Measurements from ENCODE around the gene GPR37L1.
"Not testable (repeated sequence)": the region's sequence is repeated elsewhere in the genome, so short reads cannot be mapped to it uniquely, and the experiment has no call there.

GPR37L1 gene

DNA sequence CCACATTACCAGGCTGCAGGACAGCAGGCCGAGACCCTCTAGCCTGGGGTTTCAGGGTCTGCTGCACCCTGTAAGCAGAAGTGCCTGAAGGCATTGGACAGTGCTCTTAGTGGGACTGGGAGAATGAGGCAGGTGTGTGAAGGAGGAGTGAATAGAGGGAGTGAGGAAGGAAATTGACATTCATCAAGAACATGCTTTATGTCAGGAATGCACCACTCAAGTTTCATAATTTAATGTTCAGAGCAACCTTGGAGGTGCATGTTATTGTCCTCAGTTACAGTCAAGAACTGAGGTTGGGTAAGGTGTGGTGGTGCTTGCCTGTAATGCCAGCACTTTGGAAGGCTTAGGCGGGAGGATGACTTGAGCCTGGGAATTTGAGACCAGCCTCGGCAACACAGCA lies 11.7 kb upstream of the GPR37L1 start:
- DNase-seq: no peak

DNA sequence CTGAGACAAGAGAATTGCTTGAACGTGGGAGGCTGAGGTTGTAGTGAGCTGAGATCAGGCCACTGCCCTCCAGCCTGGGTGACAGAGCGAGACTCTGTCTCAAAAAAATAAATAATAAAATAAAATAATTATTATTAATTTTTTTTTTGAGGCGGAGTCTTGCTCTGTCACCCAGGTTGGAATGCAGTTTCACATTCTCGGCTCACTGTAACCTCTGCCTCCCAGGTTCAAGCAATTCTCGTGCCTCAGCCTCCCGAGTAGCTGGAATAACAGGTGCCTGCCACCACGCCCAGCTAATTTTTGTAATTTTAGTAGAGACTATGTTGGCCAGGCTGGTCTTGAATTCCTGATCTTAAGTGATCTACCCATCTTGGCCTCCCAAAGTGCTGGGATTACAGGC lies 11.1 kb upstream of the GPR37L1 start:
- DNase-seq: not testable (repeated sequence)

DNA sequence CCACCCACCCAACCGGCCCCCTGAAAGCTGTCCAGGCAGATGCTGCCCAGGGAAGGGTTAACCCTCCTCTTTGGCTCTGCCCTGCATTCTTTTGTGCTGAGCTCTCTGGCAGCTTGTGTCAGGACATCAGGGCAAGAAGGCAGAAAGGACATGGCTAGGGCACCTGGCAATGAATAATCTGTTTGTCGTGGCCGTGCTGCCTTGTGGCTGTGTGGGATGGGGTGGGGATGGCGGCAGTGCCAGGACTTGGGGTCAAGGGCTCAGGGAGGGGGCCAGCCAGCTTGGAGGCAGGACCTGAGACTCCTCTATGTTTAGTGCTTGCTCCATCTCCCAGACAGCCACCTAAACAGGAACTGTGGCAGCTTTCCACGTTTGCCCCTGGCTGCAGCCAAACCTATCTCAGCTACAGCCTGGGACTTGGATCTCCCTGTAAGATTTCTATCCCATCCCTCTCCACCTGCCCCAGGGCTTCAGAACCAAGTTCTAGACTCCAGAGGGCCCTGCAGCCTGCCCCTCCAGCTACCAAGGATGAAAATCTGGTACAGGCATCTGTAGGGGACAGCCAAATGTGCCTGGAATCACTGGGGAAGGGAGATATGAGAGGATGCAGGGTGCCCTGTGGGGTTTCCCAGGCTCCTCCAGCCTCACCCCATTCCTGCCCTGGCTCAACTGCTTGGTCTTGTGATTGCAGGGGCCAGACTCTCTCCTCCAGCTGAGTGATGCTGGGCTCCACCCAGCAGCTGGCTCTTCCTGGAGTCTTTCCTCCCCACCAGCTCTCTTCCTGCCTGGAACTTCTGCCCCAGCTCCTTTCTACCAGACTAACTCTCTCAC lies 9.6 kb upstream of the GPR37L1 start:
- no peak for DNase-seq

DNA sequence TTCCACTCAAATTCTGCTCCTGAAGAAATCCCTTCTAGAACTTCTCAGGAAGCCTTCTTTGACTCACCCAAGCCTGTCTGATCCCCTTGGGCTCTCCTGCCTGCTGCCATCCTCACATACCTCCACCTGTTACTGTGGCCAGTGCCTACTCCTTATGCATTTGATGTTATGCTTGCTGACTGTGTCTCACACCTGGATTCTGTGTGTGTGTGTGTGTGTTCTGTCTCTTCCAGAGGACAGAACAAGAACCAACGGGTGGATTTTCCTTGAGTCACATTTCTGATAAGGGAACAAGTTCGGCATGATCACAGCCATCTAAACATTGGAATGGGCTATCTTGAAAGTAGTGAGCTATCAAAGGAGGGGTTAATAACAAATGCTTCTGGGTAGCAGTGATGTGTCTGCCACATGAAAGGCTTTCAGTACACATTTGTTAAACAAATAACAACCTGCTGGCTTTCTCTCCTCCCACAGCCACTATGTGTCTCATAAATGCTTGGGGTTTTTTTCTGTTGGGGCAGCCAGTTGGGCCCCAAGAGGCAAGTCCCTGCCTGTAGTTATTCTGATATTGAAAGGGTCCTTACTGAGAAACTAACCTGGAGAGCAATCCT lies 8.9 kb upstream of the GPR37L1 start:
- no peak for DNase-seq

DNA sequence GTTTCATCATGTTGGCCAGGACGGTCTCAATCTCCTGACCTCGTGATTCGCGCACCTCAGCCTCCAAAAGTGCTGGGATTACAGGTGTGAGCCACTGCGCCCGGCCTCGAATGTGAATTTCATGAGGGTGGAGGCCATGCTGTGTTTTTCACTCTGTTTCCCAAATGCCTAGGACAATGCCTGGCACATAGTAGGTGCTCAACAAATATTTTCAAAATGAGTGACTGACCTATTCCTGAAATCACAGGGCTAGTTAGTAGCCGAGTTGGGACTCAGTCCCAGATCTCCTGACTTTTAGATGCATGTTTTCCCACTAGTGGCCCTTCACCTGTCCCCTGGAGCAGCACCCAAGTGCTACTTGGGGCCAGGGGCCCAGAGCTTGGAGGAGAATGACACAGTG lies 6.4 kb upstream of the GPR37L1 start:
- no peak for DNase-seq

DNA sequence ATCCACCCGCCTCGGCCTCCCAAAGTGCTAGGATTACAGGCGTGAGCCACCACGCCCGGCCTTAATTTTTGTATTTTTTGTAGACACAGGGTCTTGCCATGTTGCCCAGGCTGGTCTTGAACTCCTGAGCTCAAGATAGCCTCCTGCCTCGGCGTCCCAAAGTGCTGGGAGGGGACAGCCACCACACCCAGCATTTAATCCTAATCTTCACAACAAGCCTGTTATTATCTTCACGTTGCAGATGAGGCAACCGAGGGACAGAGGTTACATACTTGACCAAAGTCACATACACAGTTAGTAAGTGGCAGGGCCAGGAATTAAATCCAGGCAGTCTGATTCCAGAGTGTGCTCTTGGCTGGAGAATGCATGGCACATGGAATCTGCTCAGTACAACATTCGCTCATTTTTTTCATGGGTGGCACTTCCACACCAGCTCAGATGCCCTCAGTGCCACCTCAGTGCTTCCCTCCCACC lies 4.8 kb upstream of the GPR37L1 start:
- DNase-seq: no peak

DNA sequence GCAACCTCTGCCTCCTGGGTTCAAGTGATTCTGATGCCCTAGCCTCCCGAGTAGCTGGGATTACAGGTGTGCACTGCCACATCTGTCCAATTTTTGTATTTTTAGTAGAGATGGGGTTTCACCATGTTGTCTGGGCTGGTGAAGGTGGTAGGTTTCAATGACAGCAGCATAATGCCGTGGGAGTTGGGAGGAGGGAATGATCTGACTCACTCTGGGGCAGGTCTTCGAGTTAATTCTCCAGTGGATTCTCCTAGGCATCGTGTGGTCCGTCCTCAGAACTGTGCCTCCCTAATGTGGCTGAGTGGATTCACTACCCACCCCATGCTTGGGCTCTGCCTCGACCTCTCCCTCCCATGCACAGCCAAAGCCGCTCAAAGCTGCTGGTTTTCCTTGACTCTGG lies 1.7 kb upstream of the GPR37L1 start:
- DNase-seq: no peak

- no peak for DNase-seq
These were observed 658 bp downstream of the GPR37L1 start for GRCh38 chr1:202123336-202123813.

DNA sequence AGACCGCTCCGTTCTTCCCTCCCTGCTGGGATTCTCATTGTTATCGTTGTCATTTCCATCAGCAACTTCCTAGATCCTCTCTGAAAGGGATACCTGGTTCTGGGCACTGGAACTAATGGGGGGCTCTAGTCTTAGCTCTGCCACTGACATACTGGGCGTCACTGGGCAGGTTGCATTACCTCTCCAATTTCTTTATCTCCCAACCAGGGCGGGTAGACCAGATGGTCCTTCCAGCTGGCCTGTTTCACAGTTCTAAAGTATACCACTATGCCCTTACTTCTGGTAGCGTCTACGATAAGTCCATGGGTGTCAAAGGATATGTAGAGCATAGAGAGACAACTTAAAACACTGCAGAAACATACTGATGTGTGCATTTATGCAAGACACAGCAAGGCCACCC lies 1.4 kb downstream of the GPR37L1 start:
- DNase-seq: no peak

DNA sequence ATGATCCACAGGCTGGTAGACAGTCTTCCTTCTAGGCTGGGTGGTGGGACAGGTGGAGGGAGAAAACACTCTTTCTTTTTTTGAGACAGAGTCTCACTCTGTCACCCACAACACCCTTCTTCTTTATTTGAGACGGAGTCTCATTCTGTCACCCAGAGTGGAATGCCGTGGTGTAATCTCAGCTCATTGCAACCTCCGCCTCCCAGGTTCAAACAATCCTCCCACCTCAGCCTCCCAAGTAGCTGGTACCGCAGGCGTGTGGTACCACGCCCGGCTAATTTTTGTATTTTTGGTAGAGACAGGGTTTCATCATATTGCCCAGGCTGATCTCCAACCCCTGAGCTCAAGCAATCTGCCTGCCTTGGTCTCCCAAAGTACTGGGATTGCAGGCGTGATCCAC lies 2.9 kb downstream of the GPR37L1 start:
- no peak for DNase-seq

- DNase-seq: no peak
These were observed 3.7 kb downstream of the GPR37L1 start for GRCh38 chr1:202126426-202126825.

- DNase-seq: no peak
These were observed 4.3 kb downstream of the GPR37L1 start for GRCh38 chr1:202127061-202127460.

- DNase-seq: no peak
These were observed 5.3 kb downstream of the GPR37L1 start for GRCh38 chr1:202127836-202128622.

- DNase-seq: no peak
These were observed 7.0 kb downstream of the GPR37L1 start for GRCh38 chr1:202129453-202130296.

DNA sequence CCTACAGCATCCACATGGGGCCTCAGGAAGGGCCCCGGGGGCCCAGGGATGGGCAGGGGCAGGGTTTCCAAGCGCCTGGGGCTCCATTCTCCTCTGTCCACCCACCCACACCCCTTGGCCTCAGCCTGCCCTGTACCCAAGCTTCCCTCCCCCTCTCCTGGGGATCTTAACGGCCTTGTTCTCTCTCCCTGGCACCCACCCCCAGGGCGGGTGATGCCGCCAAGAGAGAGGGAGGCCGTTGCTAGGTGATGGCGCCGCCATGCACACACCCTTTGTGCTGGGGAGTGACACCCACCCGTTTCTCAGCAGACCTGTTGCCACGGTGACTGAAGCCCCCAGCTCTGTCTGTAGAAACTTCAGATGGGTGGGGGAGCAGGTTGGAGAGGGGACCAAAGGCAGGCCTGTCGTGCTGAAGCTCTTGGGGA lies 7.6 kb downstream of the GPR37L1 start:
- no peak for DNase-seq

DNA sequence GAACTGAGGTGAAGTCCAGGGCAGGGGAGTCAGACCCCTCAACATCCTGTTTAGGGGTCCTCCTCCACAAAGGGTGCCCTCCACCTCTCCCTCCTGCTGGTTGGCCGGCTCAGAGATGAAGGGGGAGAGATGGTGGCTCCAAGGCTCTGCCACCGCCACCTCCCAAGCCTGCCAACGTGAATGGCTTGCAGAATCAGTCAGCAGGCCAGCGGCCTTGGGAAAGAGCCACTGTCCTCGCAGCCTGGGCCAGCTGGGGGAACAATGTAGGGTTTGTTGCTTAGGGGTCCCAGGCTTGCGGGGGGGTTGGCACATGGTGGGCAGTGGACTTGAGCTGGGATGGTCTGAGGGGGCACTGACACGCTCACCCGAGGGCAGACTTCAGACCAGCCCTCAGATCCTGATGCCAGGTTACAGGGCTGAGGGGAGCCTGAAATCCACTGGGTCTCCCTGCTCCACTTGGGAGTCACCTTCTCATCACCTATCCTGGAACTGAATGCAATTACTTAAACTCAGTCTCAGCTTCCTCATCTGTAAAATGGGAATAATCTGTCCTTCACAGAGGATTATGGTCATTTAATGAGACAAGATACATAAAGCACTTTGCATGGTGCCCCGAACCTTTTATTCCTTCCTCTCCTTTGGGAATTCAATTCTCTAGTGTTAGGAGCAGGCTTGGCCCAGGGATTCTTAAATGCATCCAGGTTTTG lies 8.3 kb downstream of the GPR37L1 start:
- no peak for DNase-seq

GRCh38 chr1:202131956-202132821 lies 9.5 kb downstream of the GPR37L1 start:
- no peak for DNase-seq

- no peak for DNase-seq
These were observed 10.3 kb downstream of the GPR37L1 start for GRCh38 chr1:202133001-202133400.

GRCh38 chr1:202133496-202133895 lies 10.8 kb downstream of the GPR37L1 start:
- DNase-seq: no peak

DNA sequence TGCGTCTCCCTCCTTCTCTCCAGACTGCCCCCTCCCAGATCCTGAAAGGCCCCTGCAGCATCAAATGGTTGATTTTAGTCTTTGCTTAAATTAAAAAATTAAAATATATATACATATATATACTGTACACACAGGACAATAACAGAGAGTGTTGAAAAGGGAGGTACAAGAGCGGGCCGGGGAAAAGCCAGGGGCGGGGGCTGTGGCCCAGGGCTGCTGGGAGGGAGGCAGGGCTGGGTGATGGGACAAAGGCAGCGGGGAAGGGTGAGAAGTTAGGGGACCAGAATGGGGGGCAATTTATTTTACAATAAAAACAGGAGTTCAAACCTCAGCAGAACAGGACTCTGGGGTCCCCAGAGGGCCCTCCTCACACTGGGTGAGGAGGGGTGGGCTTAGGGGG lies 11.3 kb downstream of the GPR37L1 start:
- DNase-seq: no peak

GRCh38 chr1:202134645-202135172 lies 12.0 kb downstream of the GPR37L1 start:
- DNase-seq: no peak
